ENCODE results near the gene RPA1.
A peak's percentile ranks its signal among the peaks of the same experiment; 100 is the strongest.

The RPA1 gene

GRCh38 chr17:1898872-1899271, 69.1 kb downstream of the RPA1 start:
- H3K36me3 Mint-ChIP-seq (ENCODE audit: low read depth) = peaks cover 39% of the 10 kb centered on the region
- H3K9me3 Mint-ChIP-seq = no peaks in the 10 kb centered on the region
- peaks cover 3% of the 10 kb centered on the region for H3K4me1 Mint-ChIP-seq (ENCODE audit: low read depth)
- no peak overlapping the region for H3K27ac Mint-ChIP-seq
- H3K4me3 Mint-ChIP-seq = no peak overlapping the region
- no peak for DNase-seq (ENCODE audit: low spot score)
- no peaks in the 10 kb centered on the region for H3K27me3 Mint-ChIP-seq (ENCODE audit: low read depth)

- Mint-ChIP-seq H3K36me3 (ENCODE audit: low read depth) (peaks cover 33% of the 10 kb centered on the region), H3K27ac (no peak overlapping the region)
Observed at GRCh38 chr17:1899403-1900000, 69.7 kb downstream of the RPA1 start.

GRCh38 chr17:1904273-1905182, 74.7 kb downstream of the RPA1 start:
- DNase-seq (ENCODE audit: low spot score) = no peak
- H3K27ac Mint-ChIP-seq = no peak overlapping the region
- peaks cover 15% of the 10 kb centered on the region for H3K4me1 Mint-ChIP-seq (ENCODE audit: low read depth)
- no peaks in the 10 kb centered on the region for H3K9me3 Mint-ChIP-seq
- peaks cover 2% of the 10 kb centered on the region for H3K36me3 Mint-ChIP-seq (ENCODE audit: low read depth)
- no peak overlapping the region for H3K4me3 Mint-ChIP-seq
- peaks cover 51% of the 10 kb centered on the region for H3K27me3 Mint-ChIP-seq (ENCODE audit: low read depth)

More at GRCh38 chr17:1899403-1900000, 69.7 kb downstream of the RPA1 start:
- Mint-ChIP-seq H3K4me1 (ENCODE audit: low read depth) (peaks cover 3% of the 10 kb centered on the region), H3K27me3 (ENCODE audit: low read depth) (peaks cover 6% of the 10 kb centered on the region), H3K4me3 (no peak overlapping the region), H3K9me3 (no peaks in the 10 kb centered on the region)
- no peak for DNase-seq (ENCODE audit: low spot score)

GRCh38 chr17:1905190-1905913, 75.5 kb downstream of the RPA1 start:
- Mint-ChIP-seq H3K27me3 (ENCODE audit: low read depth) (peaks cover 59% of the 10 kb centered on the region), H3K27ac (no peak overlapping the region), H3K4me3 (no peak overlapping the region), H3K9me3 (no peaks in the 10 kb centered on the region), H3K4me1 (ENCODE audit: low read depth) (peaks cover 15% of the 10 kb centered on the region), H3K36me3 (ENCODE audit: low read depth) (no peaks in the 10 kb centered on the region)
- DNase-seq (ENCODE audit: low spot score) = no peak

GRCh38 chr17:1906662-1907101, 76.9 kb downstream of the RPA1 start:
- H3K9me3 Mint-ChIP-seq = no peaks in the 10 kb centered on the region
- peaks cover 15% of the 10 kb centered on the region for H3K4me1 Mint-ChIP-seq (ENCODE audit: low read depth)
- peaks cover 63% of the 10 kb centered on the region for H3K27me3 Mint-ChIP-seq (ENCODE audit: low read depth)
- H3K4me3 Mint-ChIP-seq = no peak overlapping the region
- no peak overlapping the region for H3K27ac Mint-ChIP-seq
- no peaks in the 10 kb centered on the region for H3K36me3 Mint-ChIP-seq (ENCODE audit: low read depth)
- DNase-seq (ENCODE audit: low spot score) = no peak

GRCh38 chr17:1907216-1907631, 77.4 kb downstream of the RPA1 start:
- no peaks in the 10 kb centered on the region for H3K9me3 Mint-ChIP-seq
- H3K27ac Mint-ChIP-seq = no peak overlapping the region
- no peaks in the 10 kb centered on the region for H3K36me3 Mint-ChIP-seq (ENCODE audit: low read depth)
- DNase-seq (ENCODE audit: low spot score) = no peak
- peaks cover 67% of the 10 kb centered on the region for H3K27me3 Mint-ChIP-seq (ENCODE audit: low read depth)
- peaks cover 15% of the 10 kb centered on the region for H3K4me1 Mint-ChIP-seq (ENCODE audit: low read depth)
- H3K4me3 Mint-ChIP-seq = no peak overlapping the region

GRCh38 chr17:1907909-1908698, 78.3 kb downstream of the RPA1 start:
- H3K27ac Mint-ChIP-seq = no peak overlapping the region
- peaks cover 15% of the 10 kb centered on the region for H3K4me1 Mint-ChIP-seq (ENCODE audit: low read depth)
- H3K27me3 Mint-ChIP-seq (ENCODE audit: low read depth) = peaks cover 67% of the 10 kb centered on the region
- H3K36me3 Mint-ChIP-seq (ENCODE audit: low read depth) = no peaks in the 10 kb centered on the region
- no peaks in the 10 kb centered on the region for H3K9me3 Mint-ChIP-seq
- no peak for DNase-seq (ENCODE audit: low spot score)
- peak overlapping the region; percentile 49 for H3K4me3 Mint-ChIP-seq

- peak; percentile 17 for DNase-seq (ENCODE audit: low spot score)
- H3K9me3 Mint-ChIP-seq = no peaks in the 10 kb centered on the region
- H3K27me3 Mint-ChIP-seq (ENCODE audit: low read depth) = peaks cover 67% of the 10 kb centered on the region
- H3K36me3 Mint-ChIP-seq (ENCODE audit: low read depth) = no peaks in the 10 kb centered on the region
- H3K27ac Mint-ChIP-seq = no peak overlapping the region
- H3K4me3 Mint-ChIP-seq = peak overlapping the region; percentile 49
- peaks cover 15% of the 10 kb centered on the region for H3K4me1 Mint-ChIP-seq (ENCODE audit: low read depth)
Observed at GRCh38 chr17:1908699-1909309, 79.0 kb downstream of the RPA1 start.

GRCh38 chr17:1909985-1910384, 80.2 kb downstream of the RPA1 start:
- DNase-seq (ENCODE audit: low spot score) = no peak
- H3K4me3 Mint-ChIP-seq = no peak overlapping the region
- H3K27me3 Mint-ChIP-seq (ENCODE audit: low read depth) = peaks cover 58% of the 10 kb centered on the region
- no peak overlapping the region for H3K27ac Mint-ChIP-seq
- no peaks in the 10 kb centered on the region for H3K36me3 Mint-ChIP-seq (ENCODE audit: low read depth)
- no peaks in the 10 kb centered on the region for H3K9me3 Mint-ChIP-seq
- H3K4me1 Mint-ChIP-seq (ENCODE audit: low read depth) = peaks cover 11% of the 10 kb centered on the region

- Mint-ChIP-seq H3K27ac (no peak overlapping the region), H3K4me1 (ENCODE audit: low read depth) (peaks cover 4% of the 10 kb centered on the region), H3K4me3 (no peak overlapping the region), H3K27me3 (ENCODE audit: low read depth) (peaks cover 39% of the 10 kb centered on the region), H3K36me3 (ENCODE audit: low read depth) (no peaks in the 10 kb centered on the region), H3K9me3 (no peaks in the 10 kb centered on the region)
- no peak for DNase-seq (ENCODE audit: low spot score)
Observed at GRCh38 chr17:1912146-1912545, 82.3 kb downstream of the RPA1 start.

- Mint-ChIP-seq H3K27ac (no peak overlapping the region), H3K4me1 (ENCODE audit: low read depth) (peaks cover 4% of the 10 kb centered on the region), H3K27me3 (ENCODE audit: low read depth) (peaks cover 27% of the 10 kb centered on the region), H3K9me3 (no peaks in the 10 kb centered on the region), H3K4me3 (no peak overlapping the region), H3K36me3 (ENCODE audit: low read depth) (no peaks in the 10 kb centered on the region)
- no peak for DNase-seq (ENCODE audit: low spot score)
Observed at GRCh38 chr17:1913702-1914101, 83.9 kb downstream of the RPA1 start.

- H3K27ac Mint-ChIP-seq = no peak overlapping the region
- H3K4me1 Mint-ChIP-seq (ENCODE audit: low read depth) = no peaks in the 10 kb centered on the region
- no peak for DNase-seq (ENCODE audit: low spot score)
- no peaks in the 10 kb centered on the region for H3K36me3 Mint-ChIP-seq (ENCODE audit: low read depth)
- H3K4me3 Mint-ChIP-seq = no peak overlapping the region
- no peaks in the 10 kb centered on the region for H3K9me3 Mint-ChIP-seq
- H3K27me3 Mint-ChIP-seq (ENCODE audit: low read depth) = peaks cover 19% of the 10 kb centered on the region
Observed at GRCh38 chr17:1914661-1915083, 84.9 kb downstream of the RPA1 start.

- Mint-ChIP-seq H3K4me3 (no peak overlapping the region), H3K9me3 (no peaks in the 10 kb centered on the region), H3K4me1 (ENCODE audit: low read depth) (no peaks in the 10 kb centered on the region), H3K36me3 (ENCODE audit: low read depth) (no peaks in the 10 kb centered on the region), H3K27me3 (ENCODE audit: low read depth) (peaks cover 11% of the 10 kb centered on the region), H3K27ac (no peak overlapping the region)
- DNase-seq (ENCODE audit: low spot score) = no peak
Observed at GRCh38 chr17:1915889-1916288, 86.1 kb downstream of the RPA1 start.
